DMS114 treated with DMSO at 0.1 percent for 48 hours (cell line): Measurements from ENCODE around the gene SOX6.

Experiments
- DNase-seq: peaks from one replicate; lab custom pipeline; 2025; ENCODE audit not compliant: unreplicated experiment; lab: John Stamatoyannopoulos, UW

The SOX6 gene

DNA sequence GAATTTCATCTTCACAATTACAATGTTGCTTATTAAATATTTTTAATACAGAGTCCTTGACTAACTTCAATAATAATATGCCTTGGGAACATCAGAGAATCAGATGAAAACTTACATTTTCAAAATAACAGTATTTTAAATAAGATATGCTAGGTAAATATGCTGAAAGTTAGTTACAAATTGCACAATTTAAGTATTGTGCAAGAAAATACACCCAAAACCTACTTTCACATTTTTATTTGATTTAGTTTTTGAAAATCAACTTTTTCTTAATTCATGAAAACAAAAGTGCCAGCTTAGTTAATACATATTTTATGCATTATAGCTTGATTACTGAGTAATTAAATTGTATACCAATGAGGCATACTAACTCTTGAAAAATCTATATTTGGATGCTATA lies 76.8 kb downstream of the SOX6 start:
- DNase-seq: no peak

DNA sequence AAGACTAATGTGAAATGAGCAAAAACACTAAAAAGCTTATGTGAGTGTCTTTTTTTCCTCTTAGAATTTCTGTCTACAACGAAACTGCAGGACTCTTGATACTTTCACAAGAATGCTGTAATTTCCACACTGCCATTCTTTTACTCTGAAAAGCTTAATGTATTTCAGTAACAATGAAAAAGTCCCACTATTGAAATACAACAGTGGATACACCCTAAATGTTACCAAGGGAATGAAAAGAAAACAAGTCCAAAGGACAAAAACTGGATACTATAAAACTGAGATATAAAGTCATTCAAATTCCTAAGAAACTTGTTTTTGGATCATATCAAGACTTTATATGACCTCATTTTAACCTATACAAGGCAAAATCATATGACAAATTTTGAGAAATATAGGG lies 77.4 kb downstream of the SOX6 start:
- DNase-seq: no peak

DNA sequence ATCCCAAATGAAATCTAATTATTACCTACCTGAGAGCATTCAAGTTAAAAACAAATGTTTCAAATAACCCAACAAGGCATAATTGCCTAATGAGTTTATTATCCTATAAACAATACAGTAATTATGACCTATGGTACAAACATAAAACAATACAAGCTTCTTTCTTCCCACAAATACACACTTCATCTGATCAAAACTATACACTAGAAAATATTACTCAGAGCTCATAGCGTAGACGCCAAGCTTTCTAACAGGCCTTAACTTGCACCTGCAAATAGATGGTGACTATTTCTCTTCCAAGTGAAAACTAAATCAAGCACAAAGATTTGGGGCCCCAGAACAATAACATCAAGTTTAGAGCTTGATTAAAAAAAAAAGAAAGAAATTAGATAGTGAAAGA lies 78.1 kb downstream of the SOX6 start:
- no peak for DNase-seq

DNA sequence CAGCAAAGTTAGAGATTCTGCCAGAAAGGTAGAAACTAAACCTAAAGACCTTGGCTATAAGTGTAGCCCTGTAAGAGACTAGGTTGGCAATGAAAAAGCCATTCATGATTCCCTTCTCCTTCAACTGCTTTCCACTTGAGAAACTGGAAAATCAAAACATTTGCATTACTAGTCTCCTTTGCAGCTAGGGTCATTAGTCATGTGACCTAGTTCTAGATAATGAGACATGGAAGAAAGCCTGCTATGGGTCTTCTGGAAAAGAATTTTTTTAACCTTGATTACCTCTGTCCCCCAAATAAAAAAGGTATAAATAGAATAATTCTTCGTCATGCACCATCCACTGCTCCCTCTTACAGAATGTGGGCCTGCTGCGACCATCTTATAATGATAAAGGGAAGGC lies 80.1 kb downstream of the SOX6 start:
- no peak for DNase-seq

DNA sequence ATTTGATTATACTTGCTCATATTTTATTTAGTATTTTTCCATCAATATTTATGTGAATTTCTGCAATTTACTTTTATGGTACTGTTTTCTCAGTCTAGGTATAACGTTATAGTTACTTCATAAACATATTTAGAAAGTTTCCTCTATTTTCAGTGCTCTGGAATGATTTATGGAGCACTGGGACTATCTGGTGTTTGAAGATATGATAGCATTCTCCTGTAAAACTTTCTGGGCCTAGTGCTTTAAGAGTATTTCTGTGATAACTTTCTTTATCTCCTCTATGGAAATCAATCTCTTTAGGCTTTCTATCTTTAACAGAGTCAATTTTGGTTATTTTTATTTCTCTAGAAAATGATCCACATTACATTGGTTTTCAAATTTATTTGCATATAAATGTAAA lies 85.1 kb downstream of the SOX6 start:
- DNase-seq: no peak

DNA sequence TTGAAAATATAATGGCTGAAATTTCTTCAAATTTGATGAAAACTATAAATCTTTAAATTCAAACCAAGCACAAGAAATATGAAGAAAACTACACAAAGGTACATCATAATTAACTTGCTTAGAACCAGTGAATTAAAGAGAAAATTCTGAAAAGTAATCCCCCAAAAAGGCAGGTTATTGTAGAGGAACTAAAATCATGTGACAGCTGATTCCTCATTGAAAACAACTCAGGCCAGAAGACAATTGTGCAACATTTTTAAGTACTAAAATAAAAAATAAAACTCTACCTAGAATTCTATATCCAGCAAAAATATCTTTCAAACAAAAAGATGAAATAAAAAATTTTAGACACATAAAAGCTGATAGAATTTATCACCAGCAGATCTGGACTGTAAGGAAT lies 90.3 kb downstream of the SOX6 start:
- no peak for DNase-seq

DNA sequence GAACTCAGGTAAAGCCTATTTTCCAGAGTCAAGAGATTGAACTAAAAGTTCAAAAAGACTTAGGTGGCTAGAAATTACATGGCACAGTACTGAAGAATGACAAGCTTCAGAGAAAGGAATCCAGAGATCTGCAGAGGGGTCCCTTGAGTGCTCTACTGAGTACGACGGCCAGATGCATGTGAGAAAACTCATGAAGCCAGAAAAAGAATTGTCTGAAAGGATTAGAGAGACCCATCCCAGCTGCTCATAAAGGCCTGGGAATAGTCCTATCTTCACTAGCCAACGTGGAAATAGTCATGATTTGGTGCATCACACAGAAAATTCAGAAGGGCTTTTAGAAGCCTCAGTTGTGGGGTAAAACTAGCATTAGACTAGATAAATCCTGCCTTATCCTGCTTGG lies 91.3 kb downstream of the SOX6 start:
- DNase-seq: no peak

DNA sequence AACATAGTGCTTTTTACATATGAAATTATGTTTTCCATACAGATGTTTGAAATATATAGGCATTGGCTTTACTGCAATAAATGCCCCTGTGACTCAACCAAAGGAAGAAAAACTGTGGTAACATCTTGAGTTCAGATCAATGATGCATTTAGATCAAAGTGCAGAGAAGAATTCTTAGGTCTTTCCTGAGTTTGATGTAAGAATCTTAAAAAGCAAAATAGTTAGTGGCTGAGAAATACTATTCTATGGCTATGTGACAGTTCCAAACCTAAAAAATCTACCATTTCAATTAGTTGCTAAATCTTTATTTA lies 93.7 kb downstream of the SOX6 start:
- DNase-seq: no peak

DNA sequence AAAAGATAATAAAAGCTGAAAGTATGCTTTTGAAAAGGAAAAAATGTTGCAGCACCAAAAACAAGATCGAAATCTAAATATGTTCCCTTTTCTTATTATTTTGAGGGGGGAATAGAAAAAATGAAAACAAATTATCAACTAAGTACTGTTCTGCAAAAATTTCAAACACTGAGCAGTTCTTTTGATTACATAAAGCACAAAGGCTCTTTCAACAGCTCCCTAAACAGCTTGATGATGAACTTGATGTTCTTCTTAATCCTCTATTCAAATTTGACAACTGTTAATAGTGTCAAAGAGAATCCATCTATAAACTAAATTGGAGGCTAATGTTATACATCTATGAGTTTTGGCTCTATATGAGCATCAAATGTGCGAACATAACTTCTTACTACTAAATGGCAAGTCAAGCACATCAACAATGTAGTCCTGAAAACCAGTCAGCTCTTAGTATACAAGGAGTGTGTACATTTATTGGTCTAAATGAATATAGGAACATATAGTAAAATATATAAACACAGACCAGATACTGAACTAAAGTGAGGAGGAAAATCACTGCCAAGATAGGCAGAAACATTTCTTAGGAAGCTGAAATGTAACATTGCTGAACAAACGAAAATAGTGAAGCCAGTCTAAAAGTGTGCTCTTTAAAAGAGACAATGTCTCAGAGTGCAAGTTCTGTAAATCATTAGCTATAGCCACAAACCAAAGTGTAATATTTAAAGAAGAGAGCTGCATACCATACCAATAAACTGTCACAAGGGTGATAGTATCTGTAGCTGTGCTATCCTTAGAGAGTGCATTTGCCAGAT lies 94.3 kb downstream of the SOX6 start:
- no peak for DNase-seq

DNA sequence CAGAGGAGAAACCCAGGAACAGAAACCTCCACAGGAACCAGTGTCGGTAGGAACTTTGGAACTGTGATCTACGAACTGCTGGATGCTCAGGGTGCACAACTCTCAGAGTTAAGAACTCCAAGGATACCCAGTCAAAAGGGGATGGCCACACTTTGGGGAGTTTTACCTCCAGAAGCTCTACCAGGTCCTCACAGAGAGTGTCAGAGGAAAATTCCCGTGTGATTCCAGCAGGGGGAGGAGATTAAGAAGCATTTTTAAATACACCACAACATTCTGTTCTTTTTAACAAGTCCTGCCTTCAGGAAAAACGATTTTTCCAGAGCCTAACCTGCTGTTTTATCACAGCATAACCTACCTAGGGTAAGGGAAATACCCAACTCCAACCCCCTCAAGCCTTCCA lies 104.0 kb downstream of the SOX6 start:
- no peak for DNase-seq

DNA sequence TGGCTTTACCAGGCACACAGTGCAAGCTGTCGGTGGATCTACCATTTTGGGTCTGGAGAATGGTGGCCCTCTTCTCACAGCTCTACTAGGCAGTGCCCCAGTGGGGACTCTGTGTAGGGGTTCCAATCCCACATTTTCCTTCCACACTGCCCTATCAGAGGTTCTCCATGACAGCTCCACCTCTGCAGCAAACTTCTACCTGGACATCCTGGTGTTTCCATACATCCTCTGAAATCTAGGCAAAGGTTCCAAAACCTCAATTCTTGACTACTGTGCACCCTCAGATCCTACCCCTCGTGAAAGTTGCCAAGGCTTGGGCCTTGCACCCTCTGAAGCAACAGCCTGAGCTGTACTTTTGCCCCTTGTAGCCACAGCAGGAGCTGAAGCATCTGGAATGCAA lies 108.1 kb downstream of the SOX6 start:
- no peak for DNase-seq

DNA sequence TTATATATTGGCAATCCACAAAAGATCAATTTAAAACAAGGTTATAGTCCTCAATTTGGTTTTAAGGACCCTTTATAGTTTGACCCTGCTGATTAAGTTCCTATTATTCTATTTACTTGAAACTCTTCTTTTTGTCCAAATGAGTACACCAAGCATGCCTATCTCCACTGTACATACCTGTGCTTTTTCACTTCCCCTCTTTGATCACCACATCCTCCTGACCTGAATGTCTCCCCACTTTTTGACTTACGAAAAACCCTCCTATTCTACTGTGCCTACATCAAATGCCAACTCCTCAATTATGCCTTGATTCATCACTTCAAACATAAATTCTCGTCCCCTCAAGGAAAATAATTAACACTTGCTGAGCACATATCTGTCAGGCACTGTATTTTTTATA lies 113.5 kb downstream of the SOX6 start:
- DNase-seq: no peak

DNA sequence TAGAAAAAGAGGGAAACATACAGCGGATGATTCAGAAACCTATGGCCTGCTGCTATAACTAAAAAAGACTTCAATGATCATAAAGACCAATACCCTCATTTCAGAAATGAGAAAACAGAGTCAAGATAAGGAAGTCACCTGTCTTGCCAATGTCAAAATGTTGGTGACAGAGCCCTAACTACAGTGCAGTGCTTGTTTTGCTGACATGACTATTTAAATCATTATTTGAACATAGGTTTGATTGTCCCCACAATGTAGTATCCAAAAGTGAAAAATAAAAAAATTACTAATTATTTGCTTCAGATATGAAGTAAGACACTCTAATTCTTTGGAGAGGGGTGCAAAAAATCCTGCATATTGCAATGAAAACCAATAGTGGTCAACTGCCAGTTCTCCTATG lies 115.7 kb downstream of the SOX6 start:
- DNase-seq: no peak

DNA sequence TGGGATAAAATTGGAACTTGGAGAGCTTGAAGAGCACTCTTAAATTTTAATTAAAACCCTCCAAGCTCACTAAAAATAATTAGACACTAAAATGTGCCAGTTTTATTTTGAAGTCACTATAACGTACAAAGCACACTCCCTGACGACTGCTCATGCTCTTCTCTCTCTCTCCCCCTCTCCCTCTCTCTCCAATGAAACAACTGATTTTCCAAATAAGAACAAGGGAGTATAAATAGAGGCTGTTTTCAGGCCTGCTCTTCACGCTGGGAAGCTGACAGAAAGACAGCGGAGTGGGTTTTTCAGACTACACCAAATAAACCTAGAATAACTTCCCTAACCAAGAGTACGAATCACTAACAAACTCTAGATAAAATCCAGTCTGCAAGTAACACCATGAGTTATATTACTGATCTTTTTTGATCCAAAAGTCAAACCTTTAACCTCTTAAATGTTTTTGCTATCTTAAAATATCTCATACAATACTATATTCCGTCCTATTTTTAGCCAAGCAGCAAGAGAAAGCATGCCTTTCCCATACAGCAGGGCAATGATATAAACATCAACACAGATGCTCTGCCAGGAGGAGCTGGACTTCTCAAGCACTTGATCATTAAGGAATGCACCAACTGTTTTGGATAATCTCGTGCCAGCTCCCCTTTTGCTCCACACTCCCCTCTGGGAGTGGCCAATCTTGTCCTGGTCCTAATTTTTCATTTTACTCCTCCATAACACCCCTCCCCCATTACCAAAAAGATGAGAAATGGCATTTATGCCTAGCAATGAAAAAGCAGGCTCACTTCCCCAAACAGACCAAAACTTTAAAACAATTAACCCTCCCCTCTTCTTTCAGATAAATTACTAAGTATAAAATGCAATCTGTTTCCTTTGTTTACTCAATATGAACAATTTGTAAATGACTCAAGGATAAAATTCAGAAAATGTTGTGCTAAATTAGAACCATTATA lies 116.9 kb downstream of the SOX6 start:
- no peak for DNase-seq

DNA sequence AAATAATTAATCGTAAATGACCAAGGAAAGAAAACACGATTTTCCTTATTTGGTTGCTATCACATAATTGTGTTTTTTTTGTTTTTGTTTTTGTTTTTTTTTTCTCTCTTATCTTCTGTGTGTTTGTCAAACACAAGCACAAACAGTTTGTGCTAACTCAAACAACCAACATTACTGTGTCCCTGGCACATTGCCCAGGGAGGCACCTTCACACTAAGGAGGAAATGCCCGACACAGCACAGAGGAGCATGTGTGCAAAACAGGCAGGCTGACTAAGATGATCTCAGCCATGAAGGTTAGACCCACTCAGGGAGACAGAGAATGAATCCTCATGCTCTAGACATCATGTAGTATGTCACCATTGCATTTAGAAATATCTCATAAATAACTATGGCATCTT lies 130.1 kb downstream of the SOX6 start:
- DNase-seq: no peak

DNA sequence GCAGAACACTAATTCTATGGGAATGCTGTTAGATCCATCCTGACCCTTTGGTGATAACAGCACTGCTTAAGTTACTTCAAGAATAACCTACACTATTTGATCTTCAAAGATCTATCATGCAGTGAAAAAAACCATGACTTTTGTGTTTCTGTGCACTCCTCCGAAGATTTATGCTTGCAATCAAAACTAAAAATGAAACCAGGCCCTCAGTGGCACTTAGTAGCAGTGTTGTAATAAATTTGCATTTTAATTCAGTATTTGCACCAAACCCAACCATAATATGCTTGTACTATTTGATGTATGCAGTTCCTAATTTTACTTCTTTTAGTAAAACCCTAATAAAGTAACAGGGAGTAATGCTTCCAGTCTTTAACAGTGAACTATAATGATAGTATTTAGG lies 130.7 kb downstream of the SOX6 start:
- no peak for DNase-seq

DNA sequence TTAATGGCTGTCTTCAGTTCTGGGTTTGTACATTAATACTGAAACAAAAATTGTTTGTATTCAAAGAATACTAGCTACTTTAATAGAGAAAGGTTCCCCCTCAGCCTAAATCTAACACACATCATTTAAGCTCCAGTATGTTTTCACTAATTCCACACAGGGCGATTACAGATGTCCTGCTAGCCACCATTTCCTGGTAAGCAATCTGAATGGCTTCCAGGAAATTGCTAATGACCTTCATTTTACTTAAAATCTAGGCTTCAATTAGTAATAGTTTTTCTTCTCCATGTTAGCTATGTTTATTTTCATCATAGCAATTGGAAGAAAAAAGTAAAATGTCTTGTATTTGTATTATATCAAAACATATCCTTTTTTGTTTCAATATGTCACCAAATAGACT lies 132.8 kb downstream of the SOX6 start:
- no peak for DNase-seq

DNA sequence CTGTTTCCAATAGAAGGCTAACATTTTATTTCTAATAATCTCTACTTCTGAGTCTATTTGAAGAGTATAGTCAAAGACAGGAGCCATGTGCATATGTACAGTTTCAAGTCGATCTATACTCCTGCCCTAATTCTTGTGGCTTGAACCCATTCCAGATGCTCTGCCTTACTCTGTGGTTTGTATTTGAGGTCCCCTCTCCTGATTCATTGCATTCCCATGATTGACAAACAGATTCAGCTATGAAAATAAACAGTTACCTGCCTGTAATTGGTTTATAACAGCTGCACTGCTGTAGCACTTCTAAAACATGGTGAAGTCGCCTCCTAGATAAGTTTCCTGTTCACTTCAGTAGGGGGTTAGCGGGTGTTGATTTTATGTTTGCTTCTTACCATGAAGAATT lies 138.7 kb downstream of the SOX6 start:
- DNase-seq: no peak

DNA sequence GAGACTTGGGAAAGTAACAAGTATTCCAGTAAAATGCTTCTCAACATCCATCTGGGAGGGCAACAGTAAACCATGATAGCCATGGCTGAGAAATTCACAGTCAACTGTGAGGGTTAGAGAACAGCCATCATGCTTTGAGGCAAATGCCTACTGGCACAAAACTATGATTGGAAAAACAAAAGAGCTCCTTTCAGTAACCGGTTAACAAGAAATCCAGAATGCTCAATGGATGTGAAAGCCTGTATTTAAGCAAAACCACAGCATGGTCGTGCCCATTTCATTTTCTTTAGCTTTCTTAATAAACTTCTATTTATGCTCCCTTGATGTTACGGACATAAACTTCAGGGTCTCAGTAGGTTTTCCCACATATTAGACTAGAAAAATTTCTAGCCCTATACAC lies 139.5 kb downstream of the SOX6 start:
- no peak for DNase-seq

DNA sequence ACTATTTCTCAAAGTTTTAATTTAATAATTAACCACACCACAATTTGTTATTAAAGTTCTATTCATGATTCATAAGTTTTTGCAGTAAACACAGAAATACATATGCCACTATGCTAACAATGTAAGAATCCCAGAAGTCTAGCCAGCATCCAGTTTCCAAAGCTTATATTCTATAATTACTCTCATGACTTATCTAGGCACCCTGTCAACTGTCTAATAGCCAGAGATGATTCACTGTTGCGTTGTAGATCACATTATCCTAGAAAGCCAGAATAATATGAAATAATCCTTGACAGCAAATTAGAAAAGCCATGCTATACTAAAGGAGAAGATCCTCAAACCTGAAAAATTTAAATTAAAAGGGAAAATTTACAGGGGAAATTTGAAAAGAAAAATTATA lies 141.0 kb downstream of the SOX6 start:
- DNase-seq: no peak

DNA sequence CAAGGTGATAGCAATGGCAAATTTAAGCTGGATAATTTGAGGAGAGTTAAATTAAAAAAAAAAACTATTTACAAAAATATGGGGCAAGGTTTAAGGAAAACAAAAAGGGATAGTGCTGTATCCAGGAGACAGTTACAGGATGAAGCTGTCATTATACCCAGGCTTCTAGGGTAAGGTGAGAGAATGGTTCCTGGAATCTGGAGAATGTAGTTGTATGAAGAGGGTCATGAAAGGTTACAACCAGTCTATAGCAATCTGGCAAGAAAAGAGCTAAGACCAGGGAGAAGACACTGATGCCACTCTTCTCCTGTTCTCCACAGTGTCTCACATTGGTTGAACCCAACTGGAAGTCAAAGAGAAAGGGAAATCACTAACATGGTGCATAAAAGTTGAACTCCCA lies 144.9 kb downstream of the SOX6 start:
- no peak for DNase-seq

DNA sequence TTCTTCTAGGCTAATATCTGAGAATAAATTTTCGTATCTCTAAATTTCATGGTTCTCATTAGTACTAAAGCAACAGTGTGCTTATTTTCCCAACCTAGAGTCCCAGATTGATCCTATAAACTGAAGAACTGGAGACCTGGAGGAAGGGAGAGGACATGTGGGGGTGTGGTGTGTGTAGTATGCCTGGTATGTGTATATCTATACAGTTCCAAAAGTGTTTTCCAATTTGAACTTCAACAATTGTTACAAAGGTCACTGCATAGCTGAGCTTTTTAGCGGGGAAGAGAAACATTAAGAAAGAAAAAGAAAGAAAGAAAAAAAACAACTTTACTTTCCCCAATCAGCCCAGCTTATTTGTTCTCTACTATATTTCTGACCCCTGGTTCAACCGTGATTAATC lies 152.1 kb downstream of the SOX6 start:
- DNase-seq: no peak

DNA sequence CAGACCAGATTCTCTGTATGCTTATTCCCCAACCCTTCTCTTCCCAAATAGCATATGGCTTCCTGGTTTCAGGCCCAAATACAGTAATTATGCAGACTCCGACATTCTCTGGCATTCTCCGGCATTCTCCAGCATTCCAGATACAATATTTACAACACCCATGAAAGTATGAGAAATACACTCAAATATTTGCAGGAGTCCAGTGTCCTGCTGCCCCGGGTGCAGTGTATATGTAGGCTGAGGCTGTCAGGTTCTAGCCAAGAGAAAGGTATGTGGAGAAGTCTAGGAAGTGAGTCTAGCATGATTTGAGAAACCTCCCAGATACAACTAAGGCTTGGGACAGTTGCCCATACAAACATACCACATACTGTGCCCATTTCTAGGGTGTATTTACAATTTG lies 160.7 kb downstream of the SOX6 start:
- no peak for DNase-seq
